Heart right ventricle (tissue), 16 donors: ENCODE measurements around the gene PURB. TPM values are rescaled to one million over a fixed set of nuclear protein-coding genes. Genes with fewer than 3 reads are reported as not detected.

Source experiments
- ATAC-seq, 8 donors: fragments of 200-7000 bp; cut with Tn5 transposase; one replicate each; pipeline ENCODE4 v1.9.1; 2020; ENCODE audit warnings: mild to moderate bottlenecking in 8 of 8, moderate library complexity in 8 of 8, moderate number of reproducible peaks in 1 of 8
- DNase-seq, 2 donors: peaks; one replicate each; pipeline ENCODE4 v3.0.0-alpha.2; 2020
- H3K27ac ChIP-seq, 10 donors: fragments of 200-600 bp; sonication (generic) in 2 of 10; one replicate each; pipeline versions ENCODE4 v1.5.0 to v1.8.0; 2020 to 2022; ENCODE audit warnings: mild to moderate bottlenecking in 3 of 10
- H3K27me3 ChIP-seq, 7 donors: fragments of 200-600 bp; one replicate each; pipeline ENCODE4 v1.8.0; 2021 to 2022; ENCODE audit warnings: mild to moderate bottlenecking in 2 of 7
- H3K36me3 ChIP-seq, 9 donors: fragments of 200-600 bp; sonication (generic) in 1 of 9; one replicate each; pipeline versions ENCODE4 v1.5.0 to v1.8.0; 2020 to 2022; ENCODE audit warnings: mild to moderate bottlenecking in 2 of 9
- H3K4me1 ChIP-seq, 9 donors: fragments of 200-600 bp; sonication (generic) in 1 of 9; one replicate each; pipeline versions ENCODE4 v1.5.0 to v1.8.0; 2020 to 2022; ENCODE audit warnings: mild to moderate bottlenecking in 4 of 9
- H3K4me3 ChIP-seq, 10 donors: fragments of 200-600 bp; sonication (generic) in 2 of 10; one replicate each; pipeline versions ENCODE4 v1.5.0 to v1.8.0; 2020 to 2022; ENCODE audit warnings: mild to moderate bottlenecking in 7 of 10, moderate library complexity in 2 of 10
- H3K9me3 ChIP-seq, 11 donors: fragments of 200-600 bp in 10 of 11; sonication (generic) in 2 of 11; one replicate each; pipeline versions ENCODE4 v1.5.0 to v1.8.0; 2013 to 2022; ENCODE audit warnings: mild to moderate bottlenecking in 2 of 11, control low read depth in 1 of 11, moderate library complexity in 1 of 11
- CTCF ChIP-seq, 9 donors: fragments of 200-600 bp; sonication (generic) in 2 of 9; IDR thresholded peaks; one replicate each; pipeline versions ENCODE4 v1.5.0 to v1.8.0; 2021 to 2022; ENCODE audit warnings: antibody characterized with exemption in 9 of 9, mild to moderate bottlenecking in 5 of 9, moderate library complexity in 1 of 9
- WGBS, 2 donors: extraction: QIAGEN DNeasy Blood & Tissue Kit; methylation state at CpG; one replicate each; pipeline ENCODE4 v1.1.7; 2013; ENCODE audit warnings: inconsistent platforms in 1 of 2; 5-methylcytosine and 5-hydroxymethylcytosine counted together
- intact Hi-C, 10 donors: fragments of 100-400 bp; cut with DNase I; formaldehyde crosslinking; loops; one replicate each; pipeline versions ENCODE4 v1.11.1 to v1.14.2; 2022
- polyA plus RNA-seq, 2 donors: library from polyadenylated mRNA; stranded (reverse); fragments of 200-250 nt; gene quantifications; one replicate each; pipeline ENCODE4 v1.2.3, GENCODE V29; 2013
- total RNA-seq, 10 donors: library from RNA; stranded (reverse); fragmentation: NEBNext Ultra II Directional in 3 of 10; extraction: Animal tissue kit (Norgen Biotek cat#: 25700) in 3 of 10; gene quantifications; one replicate each; pipeline versions ENCODE4 v1.2.1 to v1.2.4, GENCODE V29; 2021 to 2023
- donor health status: Arrhythmogenic right ventricular cardiomyopathy.
- donor health status: ischemic (EF 13 %, LVEDD 7.1; RV severe dilation, severe dysfunction).
- donor health status: healthy with polysubstance abuse.
- donor health status: DM: no; HTN: yes; CAD: no.
- donor health status: DM: no; HTN: no; CAD: no.
- donor health status: ischemic (EF 25% LVEDD 6.9; RV normal size, moderate dysfunction).
- donor health status: ischemic (EF 25% LVEDD 5.7; RV mildly dilated, moderate dysfunction).
- donor health status: healthy.
- donor health status: DM: yes; HTN: yes; CAD: no.
- donor health status: Ischemic cardiomyopathy.
- donor health status: ischemic (EF 35%, LVEDD 5.7; RV mildly dilated, moderate dysfunction).
- donor health status: nonischemic (EF 11% LVEDD 7.7; RV severe dilation, severe dysfunction).
- donor health status: DM: yes; HTN: yes; CAD: no.
- donor health status: PGD.
- donor health status: ischemic (EF 29% LVEDD 5.4; RV normal size, mild dysfunction).
- donor health status: nonischemic (EF 23%, LVEDD 6.1; RV moderate dilation, normal function).

The PURB gene
- total and polyA plus RNA-seq, 12 donors, result 6.6 to 18.7 (median 16.4) TPM

DNA sequence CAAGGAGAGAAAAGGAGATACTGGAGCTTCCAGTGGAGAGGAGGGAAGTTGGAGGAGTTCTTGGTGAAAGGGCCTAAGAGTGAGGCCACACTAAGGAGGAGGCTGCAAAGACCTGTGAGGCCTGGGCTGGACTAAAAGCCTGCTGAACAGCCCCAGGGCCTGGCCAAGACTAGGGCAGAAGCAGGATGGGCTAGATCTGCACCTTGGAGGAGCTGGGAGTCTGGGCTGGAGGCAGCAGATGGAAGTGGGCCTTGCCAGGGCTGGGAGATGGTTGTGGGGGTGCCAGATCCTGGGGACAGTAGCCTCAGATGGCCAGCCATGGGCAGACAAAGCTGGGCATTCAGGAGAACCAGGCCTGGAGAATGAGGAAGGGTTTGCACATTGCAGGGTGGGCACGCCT lies 6.5 kb upstream of the PURB start:
- WGBS, 2 donors, result 89 to 100% methylated on average over 1 of the region's 1 CpG
- Histone ChIP-seq H3K36me3 (no peaks in the 10 kb centered on the region), H3K9me3 (no peaks in the 10 kb centered on the region), H3K4me3 (no peak overlapping the region), H3K27ac (peak overlapping the region in 1 of 10 donors; percentile 70), H3K27me3 (no peaks in the 10 kb centered on the region), H3K4me1 (peaks cover 0 to 5% (median 0%) of the 10 kb centered on the region in 9 donors)
- ATAC-seq (no peak), DNase-seq (no peak)
- no peak for TF ChIP-seq CTCF (IDR thresholded peaks at IDR 0.05)
- intact Hi-C loops, result no loop called here

- intact Hi-C loops, result no loop called here
- TF ChIP-seq CTCF (IDR thresholded peaks at IDR 0.05), result no peak
- no peaks in the 10 kb centered on the region for H3K9me3 ChIP-seq
- no peaks in the 10 kb centered on the region for H3K36me3 ChIP-seq
- H3K4me3 ChIP-seq, result no peak overlapping the region
- 44 to 46% methylated on average over 2 of the region's 2 CpGs for WGBS, 2 donors
- DNase-seq (no peak), ATAC-seq (no peak)
- peaks cover 0 to 9% (median 2%) of the 10 kb centered on the region in 9 donors for H3K4me1 ChIP-seq
- no peaks in the 10 kb centered on the region for H3K27me3 ChIP-seq
- peak overlapping the region in 1 of 10 donors; percentile 70 for H3K27ac ChIP-seq
These were observed 6.0 kb upstream of the PURB start for GRCh38 chr7:44891372-44891771.

GRCh38 chr7:44889086-44889781 lies 3.9 kb upstream of the PURB start:
- Histone ChIP-seq H3K4me3 (no peak overlapping the region), H3K27me3 (no peaks in the 10 kb centered on the region), H3K4me1 (peaks cover under 1 to 18% (median 11%) of the 10 kb centered on the region in 9 donors), H3K36me3 (peaks cover 0 to under 1% (median 0%) of the 10 kb centered on the region in 9 donors), H3K9me3 (no peaks in the 10 kb centered on the region), H3K27ac (no peak overlapping the region)
- no peak for TF ChIP-seq CTCF (IDR thresholded peaks at IDR 0.05)
- ATAC-seq (no peak), DNase-seq (no peak)
- 86 to 90% methylated on average over 5 of the region's 5 CpGs for WGBS, 2 donors
- intact Hi-C loops, result loop anchor here in 3 of 10 donors (5.0 to 10.0 kb wide), 4 partner anchors 37 to 226 kb away; partner anchors contain the start of genes H2AZ2 (in 1 of the 3) and TBRG4 (in 1 of the 3)

DNA sequence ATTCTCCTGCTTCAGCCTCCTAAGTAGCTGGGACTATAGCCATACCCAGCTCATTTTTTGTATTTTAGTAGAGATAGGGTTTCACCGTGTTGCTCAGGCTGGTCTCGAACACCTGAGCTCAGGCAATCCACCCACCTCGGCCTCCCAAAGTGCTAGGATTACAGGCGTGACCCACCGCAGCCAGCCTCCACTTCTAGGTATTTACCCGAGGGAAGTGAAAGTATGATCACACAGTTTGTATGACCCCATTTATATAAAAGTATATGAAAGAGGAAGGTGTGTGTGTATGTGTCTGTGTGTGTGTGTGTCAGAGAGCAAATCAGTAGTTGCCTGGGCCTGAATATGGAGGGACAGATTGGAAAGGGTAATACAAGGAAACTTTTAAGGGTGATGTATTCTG lies 2.0 kb upstream of the PURB start:
- 84 to 90% methylated on average over 6 of the region's 6 CpGs for WGBS, 2 donors
- DNase-seq (no peak), ATAC-seq (no peak)
- Histone ChIP-seq H3K27ac (peak overlapping the region in 1 of 10 donors; percentile 97), H3K36me3 (peaks cover 0 to 18% (median 0%) of the 10 kb centered on the region in 9 donors), H3K27me3 (no peaks in the 10 kb centered on the region), H3K4me3 (no peak overlapping the region), H3K9me3 (no peaks in the 10 kb centered on the region), H3K4me1 (peaks cover 9 to 38% (median 30%) of the 10 kb centered on the region in 9 donors)
- intact Hi-C loops, result loop anchor here in 3 of 10 donors (5.0 to 10.0 kb wide), 4 partner anchors 35 to 228 kb away; partner anchors contain the start of genes H2AZ2 (in 1 of the 3) and TBRG4 (in 1 of the 3)
- TF ChIP-seq CTCF (IDR thresholded peaks at IDR 0.05), result no peak
